PC-9 (cell line): ENCODE data around the gene SIGLEC7. TPM values are rescaled to one million over a fixed set of nuclear protein-coding genes. Genes with fewer than 3 reads are reported as not detected.
"Not testable (repeated sequence)": the region's sequence is repeated elsewhere in the genome, so short reads cannot be mapped to it uniquely, and the experiment has no call there.

Experiments used
- BruUV-seq: library from RNA; stranded (reverse); fragments of 400-500 nt; replicated peaks from 2 replicates; lab custom pipeline; 2021; lab: Mats Ljungman, UMichigan
- CTCF ChIA-PET: fragments of 300-600 bp; sonication (Branson Sonifier 250); formaldehyde crosslinking; loops from one replicate; lab custom pipeline; 2022; ENCODE audit warnings: antibody characterized with exemption; lab: Charles Lee
- POLR2A ChIA-PET: fragments of 300-600 bp; sonication (Branson Sonifier 250); formaldehyde crosslinking; loops from one replicate; lab custom pipeline; 2022; ENCODE audit warnings: antibody characterized with exemption; ENCODE audit not compliant: unreplicated experiment; lab: Charles Lee
- DNase-seq, 2 experiments: peaks; one replicate each; pipeline versions ENCODE4 v3.0.0 to v3.0.0-alpha.2; 2015 to 2022; ENCODE audit warnings: mixed read lengths in 1 of 2
- H2AFZ ChIP-seq: fragments of 200-600 bp; sonication (generic); 2 replicates; pipeline ENCODE4 v1.8.1; 2017; ENCODE audit warnings: antibody characterized with exemption
- H3F3A ChIP-seq: fragments of 200-600 bp; sonication (generic); 2 replicates; pipeline ENCODE4 v1.8.1; 2017; ENCODE audit warnings: antibody characterized with exemption, mild to moderate bottlenecking, low read depth; ENCODE audit not compliant: insufficient read depth
- H3K27ac ChIP-seq: fragments of 200-600 bp; sonication (generic); 2 replicates; pipeline ENCODE4 v1.6.1; 2016; ENCODE audit warnings: mixed run types
- H3K27me3 ChIP-seq: fragments of 200-600 bp; sonication (generic); 2 replicates; pipeline ENCODE4 v1.6.1; 2016; ENCODE audit warnings: low read depth, mixed run types; ENCODE audit not compliant: insufficient read depth
- H3K36me3 ChIP-seq: fragments of 200-600 bp; sonication (generic); 2 replicates; pipeline ENCODE4 v1.6.1; 2016; ENCODE audit warnings: low read depth, mixed run types
- H3K4me1 ChIP-seq: fragments of 200-600 bp; sonication (generic); replicated peaks from 2 replicates; pipeline ENCODE4 v1.6.1; 2016; ENCODE audit warnings: mixed run types; ENCODE audit not compliant: insufficient read depth
- H3K4me2 ChIP-seq: fragments of 200-600 bp; sonication (generic); 2 replicates; pipeline ENCODE4 v1.6.1; 2017; ENCODE audit warnings: mixed run types
- H3K4me3 ChIP-seq: fragments of 200-600 bp; sonication (generic); 2 replicates; pipeline ENCODE4 v1.6.1; 2016; ENCODE audit warnings: mixed run types
- H3K79me2 ChIP-seq: fragments of 200-600 bp; sonication (generic); 2 replicates; pipeline ENCODE4 v1.6.1; 2017; ENCODE audit warnings: low read depth, mixed run types
- H3K9me2 ChIP-seq: fragments of 200-600 bp; sonication (generic); 2 replicates; pipeline ENCODE4 v1.8.1; 2017; ENCODE audit warnings: mild to moderate bottlenecking; ENCODE audit not compliant: insufficient read depth
- H3K9me3 ChIP-seq: fragments of 200-600 bp; sonication (generic); 2 replicates; pipeline ENCODE4 v1.8.1; 2016; ENCODE audit warnings: low read depth; ENCODE audit not compliant: insufficient read depth
- H4K20me1 ChIP-seq: fragments of 200-600 bp; sonication (generic); 2 replicates; pipeline ENCODE4 v1.8.1; 2017; ENCODE audit not compliant: insufficient read depth
- CTCF ChIP-seq: fragments of 200-600 bp; sonication (generic); conservative IDR thresholded peaks from 2 replicates; pipeline ENCODE4 v1.6.1; 2017; ENCODE audit warnings: mixed run types, antibody characterized with exemption, mild to moderate bottlenecking, moderate library complexity
- EZH2 ChIP-seq: fragments of 200-600 bp; sonication (generic); IDR thresholded peaks from 2 replicates; pipeline ENCODE4 v1.8.0; 2017; ENCODE audit warnings: antibody characterized with exemption, low read depth
- intact Hi-C: fragments of 100-400 bp; cut with micrococcal nuclease; formaldehyde crosslinking; loops from one replicate; pipeline ENCODE4 v1.10.0; 2022; ENCODE audit not compliant: unreplicated experiment
- total RNA-seq: library from RNA; stranded (reverse); gene quantifications from 2 replicates; pipeline ENCODE4 v1.2.3, GENCODE V29; 2021

Gene SIGLEC7
- total RNA-seq, 1 experiment from 2014 or later: not detected

DNA sequence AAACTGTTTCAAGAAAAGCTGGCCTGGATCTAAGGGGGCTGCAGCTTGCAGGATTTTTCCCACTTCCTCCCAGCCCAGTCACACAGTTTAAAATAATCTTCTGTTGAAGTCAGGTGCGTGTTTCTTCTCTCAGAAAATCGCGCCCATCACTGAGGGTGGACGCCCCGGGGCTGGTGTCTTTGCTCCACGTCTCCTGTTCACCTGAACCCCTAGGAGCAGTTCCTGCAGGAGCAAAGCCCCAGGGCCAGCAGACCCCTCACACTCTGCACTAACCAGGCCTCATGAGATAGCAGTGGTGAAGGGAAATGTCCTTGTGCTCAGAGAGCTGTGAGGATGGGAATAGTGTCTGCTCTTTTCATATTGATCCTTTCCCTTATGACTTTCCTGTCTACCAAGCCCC, 920 bp upstream of the SIGLEC7 start:
- intact Hi-C loops: no loop called here
- Histone ChIP-seq H3K9me3 (no peaks in the 10 kb centered on the region), H3K36me3 (no peaks in the 10 kb centered on the region), H3K79me2 (no peaks in the 10 kb centered on the region), H3K4me2 (no peak overlapping the region), H3K4me3 (no peak overlapping the region), H3K9me2 (no peaks in the 10 kb centered on the region), H2AFZ (no peak overlapping the region), H3K27ac (no peak overlapping the region), H3F3A (no peaks in the 10 kb centered on the region), H3K27me3 (peaks cover 100% of the 10 kb centered on the region), H4K20me1 (no peaks in the 10 kb centered on the region), H3K4me1 (no peaks in the 10 kb centered on the region)
- TF ChIP-seq CTCF (no peak), EZH2 (no peak)
- BruUV-seq: no TSS peak
- ChIA-PET POLR2A (no interaction called here), CTCF (no interaction called here)
- no peak for DNase-seq

DNA sequence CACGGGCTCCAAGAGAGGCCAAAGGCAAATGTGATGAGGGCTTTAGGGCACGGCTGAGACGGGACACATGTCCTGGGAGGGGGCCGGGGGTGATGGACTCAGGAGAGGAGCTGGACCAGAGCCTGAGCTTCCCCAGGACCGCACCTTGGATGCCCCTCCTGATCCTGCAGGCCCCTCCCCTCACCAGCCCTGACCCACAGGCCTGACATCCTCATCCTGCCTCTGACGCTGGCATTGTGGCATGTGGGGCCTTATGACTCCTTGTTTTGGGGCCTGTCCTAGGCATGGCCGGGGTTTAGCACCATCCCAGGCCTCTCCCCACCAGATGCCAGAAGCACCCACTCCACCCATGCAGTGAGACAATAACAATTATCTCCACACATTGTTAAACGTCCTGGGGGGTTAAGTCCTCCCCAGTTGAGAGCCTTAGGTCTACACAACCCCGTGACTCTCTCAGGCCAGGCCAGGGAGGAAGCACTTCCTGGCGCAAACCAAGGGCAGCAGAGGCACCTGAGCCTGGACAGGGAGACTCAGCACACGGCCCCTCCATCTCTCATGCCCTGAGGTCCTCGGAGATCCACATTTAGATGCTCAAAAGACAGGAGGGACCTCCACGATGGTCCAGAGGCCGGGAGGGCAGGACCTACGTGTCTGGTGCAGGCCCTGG, 841 bp downstream of the SIGLEC7 start:
- H3F3A ChIP-seq, H4K20me1 ChIP-seq, H3K9me2 ChIP-seq, H3K9me3 ChIP-seq, DNase-seq, H3K4me2 ChIP-seq, H3K79me2 ChIP-seq, CTCF ChIA-PET, H3K4me3 ChIP-seq, BruUV-seq, H3K27ac ChIP-seq, H3K36me3 ChIP-seq, intact Hi-C loops, H3K4me1 ChIP-seq, H2AFZ ChIP-seq: not testable (repeated sequence)
- POLR2A ChIA-PET: interaction anchor here (0.5 kb wide), 1 partner anchor 266 kb away, joined by 3 read pairs; no protein-coding TSS in a partner anchor
- H3K27me3 ChIP-seq: peaks cover 100% of the 10 kb centered on the region

- intact Hi-C loops: no loop called here
- Histone ChIP-seq H3K27ac (no peak overlapping the region), H3K36me3 (no peaks in the 10 kb centered on the region), H2AFZ (no peak overlapping the region), H3K9me3 (no peaks in the 10 kb centered on the region), H3K4me3 (no peak overlapping the region), H3K79me2 (no peaks in the 10 kb centered on the region), H3K4me1 (no peaks in the 10 kb centered on the region), H4K20me1 (no peaks in the 10 kb centered on the region), H3K27me3 (peaks cover 100% of the 10 kb centered on the region), H3K4me2 (no peak overlapping the region), H3K9me2 (no peaks in the 10 kb centered on the region), H3F3A (no peaks in the 10 kb centered on the region)
- POLR2A ChIA-PET: interaction anchor here (0.5 kb wide), 1 partner anchor 266 kb away, joined by 3 read pairs; no protein-coding TSS in a partner anchor
- no peak for TF ChIP-seq CTCF
- no peak for TF ChIP-seq EZH2
- no peak for DNase-seq
- CTCF ChIA-PET: no interaction called here
- BruUV-seq: no TSS peak
Measured at GRCh38 chr19:51143486-51143885, 1.4 kb downstream of the SIGLEC7 start.
